Colonic mucosa (tissue), 4 donors: ENCODE data around the gene STK32B. TPM values are rescaled to one million over a fixed set of nuclear protein-coding genes. Genes with fewer than 3 reads are reported as not detected.

ENCODE experiments used
- DNase-seq: peaks from one replicate; pipeline ENCODE4 v3.0.0-alpha.2; 2020
- H3K27ac ChIP-seq: fragments of 200-600 bp; one replicate; pipeline ENCODE4 v1.8.0; 2021
- H3K27me3 ChIP-seq: fragments of 200-600 bp; one replicate; pipeline ENCODE4 v1.8.0; 2021
- H3K36me3 ChIP-seq: fragments of 200-600 bp; one replicate; pipeline ENCODE4 v1.8.0; 2021
- H3K4me1 ChIP-seq: fragments of 200-600 bp; one replicate; pipeline ENCODE4 v1.8.0; 2021; ENCODE audit warnings: mild to moderate bottlenecking
- H3K4me3 ChIP-seq: fragments of 200-600 bp; one replicate; pipeline ENCODE4 v1.8.0; 2021
- H3K9ac ChIP-seq, 2 donors: one replicate each; pipeline ENCODE4 v1.7.0; 2013; ENCODE audit warnings: control low read depth in 2 of 2, low read depth in 2 of 2, low read length in 2 of 2
- H3K9me3 ChIP-seq: fragments of 200-600 bp; one replicate; pipeline ENCODE4 v1.8.0; 2021
- intact Hi-C: fragments of 100-400 bp; cut with DNase I; formaldehyde crosslinking; loops from one replicate; pipeline ENCODE4 v1.14.1; 2022
- total RNA-seq, 2 donors: library from RNA; stranded (reverse); fragmentation: NEBNext Ultra II Directional in 1 of 2; extraction: Animal tissue kit (Norgen Biotek cat#: 25700) in 1 of 2; gene quantifications; one replicate each; pipeline ENCODE4 v1.2.1, GENCODE V29; 2021
- TF ChIP-seq, protein P1 (sequence below): fragments of 200-600 bp; IDR thresholded peaks from one replicate; pipeline ENCODE4 v1.8.0; 2022; ENCODE audit warnings: antibody characterized with exemption, mild to moderate bottlenecking
- donor health status: healthy.
- donor health status: DM: no; HTN: no; CAD: no.
- donor health status: DM: no; HTN: no; CAD: no.

The STK32B gene
- total RNA-seq, 2 donors from 2014 or later = 0.64 to 0.82 TPM

DNA sequence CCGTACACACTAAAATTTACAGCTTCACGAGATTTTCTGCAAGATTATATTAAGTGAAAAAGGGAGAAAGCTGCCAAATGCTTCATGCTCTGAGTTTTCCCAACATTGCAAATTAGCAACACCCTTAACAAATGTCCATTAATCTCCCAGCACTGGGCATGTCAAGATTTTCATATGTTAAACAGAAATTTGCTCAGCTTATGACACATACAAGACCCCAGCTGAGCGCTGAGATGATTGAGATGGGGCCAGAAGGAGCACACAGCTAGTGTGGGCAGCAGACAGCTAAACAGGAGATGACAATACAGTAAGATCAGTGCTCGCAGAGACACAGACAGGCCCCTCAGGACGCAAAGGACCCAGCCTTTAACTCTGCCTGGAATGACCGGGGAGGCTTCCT, 208.8 kb downstream of the STK32B start:
- TF ChIP-seq, protein P1, sequence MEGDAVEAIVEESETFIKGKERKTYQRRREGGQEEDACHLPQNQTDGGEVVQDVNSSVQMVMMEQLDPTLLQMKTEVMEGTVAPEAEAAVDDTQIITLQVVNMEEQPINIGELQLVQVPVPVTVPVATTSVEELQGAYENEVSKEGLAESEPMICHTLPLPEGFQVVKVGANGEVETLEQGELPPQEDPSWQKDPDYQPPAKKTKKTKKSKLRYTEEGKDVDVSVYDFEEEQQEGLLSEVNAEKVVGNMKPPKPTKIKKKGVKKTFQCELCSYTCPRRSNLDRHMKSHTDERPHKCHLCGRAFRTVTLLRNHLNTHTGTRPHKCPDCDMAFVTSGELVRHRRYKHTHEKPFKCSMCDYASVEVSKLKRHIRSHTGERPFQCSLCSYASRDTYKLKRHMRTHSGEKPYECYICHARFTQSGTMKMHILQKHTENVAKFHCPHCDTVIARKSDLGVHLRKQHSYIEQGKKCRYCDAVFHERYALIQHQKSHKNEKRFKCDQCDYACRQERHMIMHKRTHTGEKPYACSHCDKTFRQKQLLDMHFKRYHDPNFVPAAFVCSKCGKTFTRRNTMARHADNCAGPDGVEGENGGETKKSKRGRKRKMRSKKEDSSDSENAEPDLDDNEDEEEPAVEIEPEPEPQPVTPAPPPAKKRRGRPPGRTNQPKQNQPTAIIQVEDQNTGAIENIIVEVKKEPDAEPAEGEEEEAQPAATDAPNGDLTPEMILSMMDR = no peak
- Histone ChIP-seq H3K4me3 (no peak overlapping the region), H3K4me1 (no peaks in the 10 kb centered on the region), H3K36me3 (no peaks in the 10 kb centered on the region), H3K27me3 (no peaks in the 10 kb centered on the region), H3K9me3 (no peaks in the 10 kb centered on the region), H3K27ac (no peak overlapping the region), H3K9ac (no peak overlapping the region)
- intact Hi-C loops = no loop called here
- DNase-seq = no peak

DNA sequence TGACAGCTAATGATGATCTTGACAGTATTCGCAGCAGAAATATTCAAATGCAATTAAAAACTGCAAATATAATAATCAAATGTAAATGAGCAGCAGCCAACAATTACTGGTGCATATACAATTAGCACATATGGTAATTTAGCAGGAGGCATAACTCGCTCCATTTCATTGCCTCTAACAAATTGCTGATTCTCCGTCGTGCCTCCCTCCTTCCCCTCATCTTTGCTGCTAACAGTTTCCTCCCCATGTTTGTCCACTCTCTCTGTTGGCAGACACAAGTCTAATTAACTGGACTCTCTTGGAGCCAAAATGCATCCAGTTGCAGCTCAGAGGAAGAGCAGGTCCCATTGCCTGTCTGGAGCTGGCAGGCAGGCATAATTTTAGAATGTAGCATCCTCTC, 210.6 kb downstream of the STK32B start:
- H3K4me1 ChIP-seq = no peaks in the 10 kb centered on the region
- H3K9me3 ChIP-seq = no peaks in the 10 kb centered on the region
- H3K9ac ChIP-seq = no peak overlapping the region
- no peaks in the 10 kb centered on the region for H3K36me3 ChIP-seq
- no peaks in the 10 kb centered on the region for H3K27me3 ChIP-seq
- TF ChIP-seq, protein P1 = no peak
- intact Hi-C loops = no loop called here
- no peak for DNase-seq
- no peak overlapping the region for H3K27ac ChIP-seq
- H3K4me3 ChIP-seq = no peak overlapping the region

DNA sequence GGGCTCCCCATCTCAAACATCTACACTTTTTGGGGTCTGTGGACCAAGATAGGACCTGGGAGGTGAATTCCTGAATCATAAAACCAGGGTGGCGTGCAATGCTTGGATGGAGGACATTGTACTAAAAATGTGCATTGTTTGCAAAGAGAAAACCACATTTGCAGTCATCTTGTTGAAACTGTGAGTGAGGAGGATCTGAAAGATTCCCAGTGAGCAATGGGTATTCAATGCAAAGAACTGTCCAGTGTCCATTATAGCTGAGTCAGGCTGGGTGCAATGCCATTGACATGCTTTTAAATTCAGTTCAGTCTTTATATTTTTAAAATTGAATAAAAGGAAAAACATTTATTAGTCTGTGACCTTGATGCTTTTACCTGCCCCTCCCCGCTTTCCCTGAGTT, 215.7 kb downstream of the STK32B start:
- DNase-seq = no peak
- TF ChIP-seq, protein P1 = no peak
- H3K4me3 ChIP-seq = no peak overlapping the region
- no peak overlapping the region for H3K27ac ChIP-seq
- no peaks in the 10 kb centered on the region for H3K9me3 ChIP-seq
- intact Hi-C loops = no loop called here
- no peaks in the 10 kb centered on the region for H3K27me3 ChIP-seq
- H3K4me1 ChIP-seq = no peaks in the 10 kb centered on the region
- no peaks in the 10 kb centered on the region for H3K36me3 ChIP-seq
- H3K9ac ChIP-seq = no peak overlapping the region

DNA sequence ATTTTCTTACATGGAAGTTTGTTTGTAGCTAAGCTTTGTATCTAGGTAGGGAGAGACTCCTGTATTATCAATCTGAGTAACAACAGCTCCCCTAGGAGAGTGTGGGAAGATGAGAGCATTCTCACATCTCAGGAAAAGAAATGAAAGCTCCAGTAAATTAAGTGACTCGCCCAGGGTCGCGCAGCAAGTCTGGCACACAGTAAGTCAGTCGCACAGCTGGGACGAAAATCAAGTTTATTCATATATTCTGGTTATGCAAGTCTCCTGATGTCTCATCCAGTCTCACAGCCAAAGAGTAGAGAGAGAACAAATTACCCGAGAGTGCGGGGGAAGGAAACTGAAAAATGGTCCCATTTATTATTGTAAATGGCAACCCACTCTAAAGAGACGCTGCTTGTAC, 216.1 kb downstream of the STK32B start:
- Histone ChIP-seq H3K4me1 (no peaks in the 10 kb centered on the region), H3K27me3 (no peaks in the 10 kb centered on the region), H3K27ac (no peak overlapping the region), H3K36me3 (no peaks in the 10 kb centered on the region), H3K4me3 (no peak overlapping the region), H3K9ac (no peak overlapping the region), H3K9me3 (no peaks in the 10 kb centered on the region)
- intact Hi-C loops = no loop called here
- TF ChIP-seq, protein P1 = no peak
- DNase-seq = no peak

DNA sequence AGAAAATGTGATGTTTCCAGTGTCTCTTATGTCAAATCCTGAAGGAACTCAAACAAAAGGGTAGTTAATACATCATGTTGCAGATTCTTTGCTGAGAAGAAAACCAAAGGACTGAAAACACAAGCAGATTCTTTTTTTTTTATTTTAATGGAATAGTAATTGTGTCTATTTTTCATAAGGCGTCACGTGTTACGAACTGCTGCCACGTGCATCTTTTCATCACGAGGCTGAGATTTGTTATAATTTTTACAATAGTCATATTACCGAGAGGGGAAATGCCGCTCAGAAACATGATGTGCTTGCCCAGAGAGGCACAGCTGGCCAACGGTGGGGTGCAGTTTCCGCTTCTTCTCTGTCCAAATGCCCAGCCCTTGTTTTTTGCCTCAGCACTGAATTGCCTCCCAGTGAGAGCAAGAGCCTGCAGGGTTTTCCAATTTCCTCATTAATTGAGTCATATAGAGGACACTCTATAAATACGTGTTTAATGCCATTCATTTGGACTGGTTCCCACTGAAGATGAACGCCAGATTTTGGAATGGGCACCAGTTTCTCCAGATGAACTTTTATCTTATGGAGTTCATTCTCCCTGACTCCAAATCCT, 225.3 kb downstream of the STK32B start:
- H3K9me3 ChIP-seq = no peaks in the 10 kb centered on the region
- no peak overlapping the region for H3K9ac ChIP-seq
- no peaks in the 10 kb centered on the region for H3K4me1 ChIP-seq
- no peak overlapping the region for H3K27ac ChIP-seq
- H3K36me3 ChIP-seq = no peaks in the 10 kb centered on the region
- intact Hi-C loops = no loop called here
- no peak overlapping the region for H3K4me3 ChIP-seq
- TF ChIP-seq, protein P1 = no peak
- DNase-seq = no peak
- H3K27me3 ChIP-seq = no peaks in the 10 kb centered on the region
